Epithelial cell of proximal tubule (primary cell): ENCODE results near the gene CDH18. TPM values are rescaled to one million over a fixed set of nuclear protein-coding genes. Genes with fewer than 3 reads are reported as not detected.

ENCODE experiments used
- DNase-seq: peaks from one replicate; pipeline ENCODE4 v3.0.0-alpha.2; 2011; ENCODE audit warnings: low read depth
- H3K4me3 ChIP-seq: 2 replicates; pipeline ENCODE4 v1.5.1; 2011; ENCODE audit warnings: low read depth, mild to moderate bottlenecking, low read length
- total RNA-seq: library from RNA; depleted of rRNA; stranded (reverse); fragments of >200 nt; gene quantifications from 2 replicates; pipeline ENCODE4 v1.2.3, GENCODE V29; 2015
- TF ChIP-seq, protein P1 (sequence below): conservative IDR thresholded peaks from 2 replicates; pipeline ENCODE4 v1.5.1; 2012; ENCODE audit warnings: low read depth, mild to moderate bottlenecking, low read length

CDH18 gene
- total RNA-seq, 1 donor from 2014 or later, result not detected

DNA sequence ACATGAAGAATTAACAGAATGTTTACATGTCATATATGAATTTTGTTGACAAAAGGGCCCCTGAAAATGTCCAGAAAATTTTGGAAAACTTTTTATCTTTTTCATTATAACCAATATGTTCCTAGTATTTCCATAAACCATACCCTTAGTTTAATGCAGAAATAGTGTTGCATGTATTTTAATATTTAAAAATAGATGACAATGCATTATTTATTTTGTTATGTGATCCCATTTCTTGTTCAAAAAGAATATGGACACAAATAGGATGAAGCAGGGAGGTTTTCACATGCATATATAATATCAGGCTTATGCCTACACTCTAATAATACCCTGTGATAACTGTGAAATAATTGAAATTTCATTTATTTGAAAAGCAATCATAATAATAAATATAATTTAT, 500.5 kb downstream of the CDH18 start:
- TF ChIP-seq, protein P1, sequence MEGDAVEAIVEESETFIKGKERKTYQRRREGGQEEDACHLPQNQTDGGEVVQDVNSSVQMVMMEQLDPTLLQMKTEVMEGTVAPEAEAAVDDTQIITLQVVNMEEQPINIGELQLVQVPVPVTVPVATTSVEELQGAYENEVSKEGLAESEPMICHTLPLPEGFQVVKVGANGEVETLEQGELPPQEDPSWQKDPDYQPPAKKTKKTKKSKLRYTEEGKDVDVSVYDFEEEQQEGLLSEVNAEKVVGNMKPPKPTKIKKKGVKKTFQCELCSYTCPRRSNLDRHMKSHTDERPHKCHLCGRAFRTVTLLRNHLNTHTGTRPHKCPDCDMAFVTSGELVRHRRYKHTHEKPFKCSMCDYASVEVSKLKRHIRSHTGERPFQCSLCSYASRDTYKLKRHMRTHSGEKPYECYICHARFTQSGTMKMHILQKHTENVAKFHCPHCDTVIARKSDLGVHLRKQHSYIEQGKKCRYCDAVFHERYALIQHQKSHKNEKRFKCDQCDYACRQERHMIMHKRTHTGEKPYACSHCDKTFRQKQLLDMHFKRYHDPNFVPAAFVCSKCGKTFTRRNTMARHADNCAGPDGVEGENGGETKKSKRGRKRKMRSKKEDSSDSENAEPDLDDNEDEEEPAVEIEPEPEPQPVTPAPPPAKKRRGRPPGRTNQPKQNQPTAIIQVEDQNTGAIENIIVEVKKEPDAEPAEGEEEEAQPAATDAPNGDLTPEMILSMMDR, result no peak
- no peak overlapping the region for H3K4me3 ChIP-seq
- no peak for DNase-seq

DNA sequence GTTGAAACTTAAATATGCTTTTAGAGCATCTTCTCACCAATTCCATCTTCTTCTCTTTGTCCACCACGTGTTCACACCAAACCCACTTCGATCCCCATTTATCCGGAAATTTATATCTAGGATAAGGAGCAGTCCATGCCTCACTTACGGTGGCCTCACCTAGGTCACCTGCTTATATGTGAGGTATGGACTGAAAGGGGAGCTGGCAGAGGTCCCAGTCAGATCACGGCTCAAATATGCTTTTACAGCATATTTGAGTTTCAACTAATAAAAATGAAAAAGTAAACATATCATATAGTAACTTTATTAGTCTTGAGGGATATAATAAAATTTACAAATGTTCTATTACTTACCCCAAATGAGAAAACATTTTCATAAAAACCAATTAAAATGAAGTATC, 508.4 kb downstream of the CDH18 start:
- H3K4me3 ChIP-seq, result no peak overlapping the region
- TF ChIP-seq, protein P1, result no peak
- DNase-seq, result no peak

DNA sequence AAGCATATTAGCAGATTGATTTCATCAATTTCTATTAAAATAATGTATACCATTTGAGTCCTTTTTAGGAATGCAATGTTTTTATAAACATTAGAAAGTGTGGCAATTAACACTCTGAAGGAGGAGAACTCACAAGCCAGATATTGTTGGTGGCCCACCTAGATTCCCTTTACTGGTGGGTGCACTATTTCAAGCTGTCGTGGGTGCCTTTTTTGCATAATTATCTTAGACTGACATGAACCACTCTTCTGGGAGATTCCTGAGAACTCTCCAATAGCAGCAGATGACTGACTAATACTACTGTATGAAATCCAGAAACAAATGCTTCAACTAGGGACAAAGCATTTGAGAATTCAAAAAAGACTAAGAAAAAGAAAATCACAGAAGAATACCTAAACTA, 526.0 kb downstream of the CDH18 start:
- no peak overlapping the region for H3K4me3 ChIP-seq
- TF ChIP-seq, protein P1, result no peak
- DNase-seq, result no peak

DNA sequence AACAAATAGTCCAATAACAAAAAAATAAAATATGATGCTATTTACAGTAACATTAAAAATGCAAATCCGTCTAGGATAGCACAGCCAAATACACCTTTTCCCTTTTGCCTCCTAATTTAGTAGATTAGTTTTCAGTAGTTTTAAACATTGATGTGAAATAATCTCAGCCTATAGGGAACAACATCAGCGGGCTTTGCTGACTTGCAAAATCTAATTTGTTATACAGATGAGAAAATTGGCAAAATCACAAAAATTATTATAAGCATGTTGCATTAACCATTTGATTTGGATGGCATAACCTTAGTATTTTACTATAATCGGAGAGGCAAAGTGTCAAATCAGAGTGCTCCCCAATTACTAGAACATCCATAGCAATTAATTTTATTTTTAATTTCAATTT, 563.5 kb downstream of the CDH18 start:
- H3K4me3 ChIP-seq, result no peak overlapping the region
- TF ChIP-seq, protein P1, result no peak
- DNase-seq, result no peak
